NCI-H2227 treated with DMSO at 0.1 percent for 48 hours (cell line): ENCODE measurements around the gene METTL6.
"Not testable (repeated sequence)": the region's sequence is repeated elsewhere in the genome, so short reads cannot be mapped to it uniquely, and the experiment has no call there.

Source experiments
- DNase-seq: peaks from one replicate; lab custom pipeline; 2025; lab: John Stamatoyannopoulos, UW

The METTL6 gene, protein sequence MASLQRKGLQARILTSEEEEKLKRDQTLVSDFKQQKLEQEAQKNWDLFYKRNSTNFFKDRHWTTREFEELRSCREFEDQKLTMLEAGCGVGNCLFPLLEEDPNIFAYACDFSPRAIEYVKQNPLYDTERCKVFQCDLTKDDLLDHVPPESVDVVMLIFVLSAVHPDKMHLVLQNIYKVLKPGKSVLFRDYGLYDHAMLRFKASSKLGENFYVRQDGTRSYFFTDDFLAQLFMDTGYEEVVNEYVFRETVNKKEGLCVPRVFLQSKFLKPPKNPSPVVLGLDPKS

DNA sequence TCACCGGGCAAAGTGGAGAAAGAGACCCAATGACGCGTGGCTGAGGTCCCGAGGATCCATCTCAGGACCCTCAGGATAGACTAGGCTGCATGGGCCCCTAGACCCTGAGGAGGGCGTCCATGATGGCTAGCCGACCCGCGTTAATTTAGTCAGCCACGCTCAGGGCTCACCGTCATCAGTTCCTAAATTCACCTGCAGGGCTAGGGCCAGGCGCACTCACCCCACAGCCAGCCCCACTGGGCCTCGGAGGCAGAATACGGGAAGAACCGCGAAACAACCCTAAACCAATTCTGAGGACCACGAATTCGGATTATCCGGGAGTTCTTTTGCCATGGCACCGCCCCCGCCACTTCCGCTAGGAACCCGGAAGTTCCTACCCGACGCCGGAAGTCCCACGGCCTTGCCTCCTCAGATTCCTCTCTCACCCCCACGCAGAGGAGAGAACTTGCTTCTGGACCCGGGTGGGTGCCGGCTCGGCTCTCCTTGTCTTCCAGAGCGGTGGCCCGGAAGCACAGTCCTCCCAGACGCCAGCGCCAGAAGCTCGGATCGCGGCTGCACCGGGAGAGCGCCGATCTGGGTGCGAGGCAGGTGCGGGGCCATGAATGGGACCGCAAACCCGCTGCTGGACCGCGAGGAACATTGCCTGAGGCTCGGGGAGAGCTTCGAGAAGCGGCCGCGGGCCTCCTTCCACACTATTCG lies at the start of gene METTL6, which contains the start of gene EAF1:
TSS of gene METTL6 (minus strand) at position 363 of the 699 bp plus-strand sequence. CDS start 1,033 bp downstream, outside the sequence.
TSS of gene EAF1 (plus strand) at position 417 of the 699 bp plus-strand sequence. CDS start at position 599, 182 bp downstream.
- DNase-seq = peak; percentile 68

- DNase-seq = no peak
Observed at GRCh38 chr3:15476378-15476777, 49.0 kb upstream of the METTL6 start.

DNA sequence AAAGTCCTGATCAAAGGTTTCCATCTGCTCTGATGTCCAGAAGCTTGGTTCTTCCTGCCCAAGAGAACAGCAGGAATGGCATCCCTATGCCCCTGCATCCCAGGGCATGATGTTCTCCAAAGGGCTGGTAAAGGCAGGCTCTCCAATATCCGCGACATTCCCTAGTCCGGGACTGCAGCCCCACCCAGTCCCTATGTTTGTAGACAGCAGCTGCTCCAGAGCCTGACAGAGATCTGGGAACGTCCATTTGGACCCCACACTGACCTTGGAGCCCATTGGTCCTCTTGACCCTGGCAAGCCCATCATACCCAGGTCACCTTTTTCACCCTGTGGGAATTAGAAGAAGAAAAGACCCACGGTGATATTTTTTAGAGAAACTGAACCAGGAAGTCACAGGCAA lies 47.8 kb upstream of the METTL6 start:
- DNase-seq = no peak

- DNase-seq = no peak
Observed at GRCh38 chr3:15471861-15472260, 44.5 kb upstream of the METTL6 start.

DNA sequence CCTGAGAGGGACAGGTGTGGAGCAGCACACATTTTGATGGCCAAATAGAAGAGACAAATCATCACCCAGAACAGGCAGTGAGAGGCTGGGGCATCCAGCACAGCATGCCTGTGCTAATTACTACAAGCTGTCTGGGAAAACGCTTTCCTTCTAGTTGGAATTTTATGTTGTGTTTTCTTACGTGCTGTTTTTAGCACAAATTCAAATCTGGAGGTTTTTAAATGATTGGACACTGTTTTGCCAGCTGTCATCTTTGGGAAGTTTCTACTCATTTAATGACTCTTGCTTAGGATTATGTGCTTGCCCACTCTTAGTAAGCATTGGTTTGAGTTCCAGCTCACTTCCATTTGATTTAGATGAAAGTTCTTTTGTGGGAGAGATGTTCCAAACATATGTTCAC lies 43.5 kb upstream of the METTL6 start:
- no peak for DNase-seq

- no peak for DNase-seq
Observed at GRCh38 chr3:15470261-15470660, 42.9 kb upstream of the METTL6 start.

- no peak for DNase-seq
Observed at GRCh38 chr3:15467227-15468181, 40.2 kb upstream of the METTL6 start.

GRCh38 chr3:15465876-15466585 lies 38.7 kb upstream of the METTL6 start:
- DNase-seq = no peak

DNA sequence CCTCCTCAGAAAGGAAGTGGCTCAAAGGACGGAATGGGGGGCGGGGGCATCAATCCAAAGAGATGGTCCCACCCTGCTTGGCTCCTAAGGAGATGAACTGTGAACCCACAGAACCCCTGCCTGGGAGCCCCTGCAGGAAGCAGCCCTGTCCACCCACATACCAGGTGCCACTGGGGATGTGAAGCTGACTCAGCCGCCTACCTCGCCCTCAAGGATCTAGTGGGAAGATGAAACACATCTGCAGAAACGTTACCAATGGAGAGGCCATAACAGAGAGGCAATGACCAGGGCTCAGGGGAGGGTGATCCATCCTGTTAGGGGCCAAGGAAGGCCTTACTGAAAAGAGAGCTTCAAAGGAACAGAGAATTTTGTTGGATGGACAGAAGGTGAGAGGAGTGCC lies 35.1 kb upstream of the METTL6 start:
- no peak for DNase-seq

DNA sequence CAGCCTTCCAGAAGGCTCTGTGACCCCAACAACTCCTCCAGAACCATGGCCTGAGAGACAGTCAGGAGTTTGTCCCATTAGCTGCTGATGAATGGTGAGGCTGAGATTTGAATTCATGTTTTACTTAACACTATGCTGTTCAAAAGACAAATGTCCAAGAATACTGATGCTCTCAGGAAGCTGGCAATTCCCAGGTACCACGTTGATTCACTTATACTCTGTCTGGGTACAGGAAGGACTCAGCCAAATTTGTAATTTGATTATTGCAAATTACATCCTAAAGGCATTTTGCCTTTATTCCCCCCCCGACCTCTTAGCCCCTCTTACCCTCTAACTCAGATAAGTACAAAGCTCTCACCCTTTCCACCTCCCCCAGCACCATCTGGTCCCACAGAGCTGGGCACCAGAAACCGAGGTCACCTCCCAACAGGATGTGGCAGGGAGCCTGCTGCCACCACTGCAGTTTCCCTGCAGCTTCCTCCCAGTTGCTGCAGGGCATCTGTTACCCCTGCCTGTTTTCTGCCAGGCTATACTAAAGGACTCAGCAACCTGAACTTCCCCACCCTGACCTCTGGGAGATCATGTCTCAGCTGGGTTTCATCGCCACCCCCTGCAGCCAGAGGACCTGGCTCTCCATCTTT lies 33.7 kb upstream of the METTL6 start:
- no peak for DNase-seq

DNA sequence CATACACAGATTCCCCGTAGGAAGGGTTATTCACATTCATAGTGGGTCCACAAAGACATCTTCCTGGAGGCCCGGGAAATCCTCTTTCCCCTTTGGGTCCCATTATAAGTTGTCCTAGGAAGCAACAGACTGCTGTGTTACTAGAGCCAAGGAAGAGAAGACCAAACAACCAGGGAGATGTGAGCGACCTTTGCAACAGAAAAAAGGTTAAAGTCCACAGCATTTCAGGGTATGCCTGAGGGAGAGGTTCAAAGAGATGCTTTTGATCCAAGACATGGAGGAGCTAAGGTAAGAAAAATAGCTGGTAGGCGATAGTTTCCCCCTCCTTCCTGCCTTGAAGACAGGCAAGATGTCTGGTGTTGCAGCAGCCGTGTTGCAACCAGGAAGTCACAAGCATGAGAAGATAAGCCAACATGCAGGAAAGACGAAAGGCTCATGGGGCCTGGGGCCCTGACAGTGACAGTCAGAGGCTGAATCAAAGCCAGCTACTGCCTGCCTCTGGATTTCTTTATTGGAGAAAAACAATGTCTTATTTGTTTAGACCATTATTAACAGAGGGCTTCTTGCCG lies 31.0 kb upstream of the METTL6 start:
- DNase-seq = no peak

GRCh38 chr3:15456915-15457314 lies 29.6 kb upstream of the METTL6 start:
- not testable (repeated sequence) for DNase-seq

- no peak for DNase-seq
Observed at GRCh38 chr3:15456321-15456720, 29.0 kb upstream of the METTL6 start.

GRCh38 chr3:15455756-15456155 lies 28.4 kb upstream of the METTL6 start:
- DNase-seq = no peak

GRCh38 chr3:15454965-15455364 lies 27.6 kb upstream of the METTL6 start:
- no peak for DNase-seq

GRCh38 chr3:15453991-15454625 lies 26.8 kb upstream of the METTL6 start:
- no peak for DNase-seq

DNA sequence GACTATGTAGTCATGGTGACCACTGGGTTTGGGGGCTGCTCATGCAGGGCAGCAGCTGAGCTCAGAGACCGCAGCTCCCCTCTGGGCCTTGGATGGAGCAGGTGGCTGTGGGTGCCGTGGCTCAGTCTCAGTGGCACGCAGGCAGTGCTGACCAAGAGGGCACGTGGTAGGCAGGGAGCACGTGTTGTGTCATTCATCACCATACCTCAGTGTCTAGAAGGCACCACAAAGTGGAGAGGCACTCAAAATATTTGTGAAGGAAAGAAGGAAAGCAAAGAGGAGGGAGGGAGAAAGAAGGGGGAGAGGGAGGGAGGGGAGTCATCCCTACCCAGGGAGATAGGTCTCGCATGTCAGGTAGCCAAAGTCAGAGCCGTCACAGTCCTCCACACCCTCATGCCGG lies 26.2 kb upstream of the METTL6 start:
- DNase-seq = no peak

- no peak for DNase-seq
Observed at GRCh38 chr3:15452961-15453360, 25.6 kb upstream of the METTL6 start.

- DNase-seq = no peak
Observed at GRCh38 chr3:15452156-15452555, 24.8 kb upstream of the METTL6 start.
